SU-DHL-6 (cell line): Measurements from ENCODE around the gene FUOM.

Experiments used
- EZH2phosphoT487 ChIP-seq: fragments of 200-600 bp; sonication (generic), shearing (Covaris generic); conservative IDR thresholded peaks from 2 replicates; pipeline ENCODE4 v1.6.1; 2018; ENCODE audit warnings: mild to moderate bottlenecking, antibody characterized with exemption, low read length, moderate library complexity, mixed read lengths
- TF ChIP-seq, protein P1 (sequence below): fragments of 200-600 bp; sonication (generic); IDR thresholded peaks from one replicate; pipeline ENCODE4 v1.5.1; 2017; ENCODE audit warnings: antibody characterized with exemption, mild to moderate bottlenecking, low read length, moderate library complexity; ENCODE audit not compliant: insufficient read depth, poor library complexity, severe bottlenecking

DNA sequence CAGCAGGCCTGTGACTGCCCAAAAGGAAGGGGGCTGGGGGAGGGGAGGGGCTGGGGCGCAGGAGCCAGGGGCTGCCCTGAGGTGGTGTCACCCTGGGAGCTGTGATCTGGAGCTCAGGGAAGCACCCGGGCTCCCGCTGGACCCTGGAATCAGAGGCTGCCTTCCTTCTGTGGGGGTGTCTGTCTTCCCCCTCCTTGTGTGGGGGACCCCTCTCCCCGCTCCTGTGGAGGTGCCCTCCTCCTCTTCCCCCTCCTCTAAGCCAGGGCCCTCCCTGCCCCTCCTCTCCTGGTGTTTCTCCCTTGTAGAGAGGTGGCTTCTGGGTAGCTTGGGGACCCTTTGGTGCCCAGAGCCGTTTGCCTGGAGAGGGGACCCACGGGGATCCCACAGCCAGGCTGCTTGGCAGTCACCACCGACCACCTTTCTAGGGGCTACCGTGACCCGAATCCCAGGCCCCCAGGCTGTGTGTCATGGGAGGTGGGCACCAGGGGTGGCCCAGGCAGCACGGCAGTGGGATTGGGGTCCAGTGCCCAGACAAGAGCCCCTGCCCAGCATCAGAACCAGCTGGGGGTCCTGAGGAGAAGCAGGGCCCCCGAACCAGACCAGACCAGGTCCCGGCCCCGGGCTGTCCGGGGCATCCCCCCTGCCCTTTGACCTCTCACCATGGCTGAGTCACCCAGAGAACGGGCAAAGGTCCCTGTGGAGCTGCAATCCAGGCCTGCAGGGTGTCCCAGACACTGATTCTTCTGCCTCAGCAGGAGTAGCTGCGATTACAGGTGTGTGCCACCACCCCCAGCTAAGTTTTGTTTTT, 9.9 kb downstream of the FUOM start:
- TF ChIP-seq, protein P1, sequence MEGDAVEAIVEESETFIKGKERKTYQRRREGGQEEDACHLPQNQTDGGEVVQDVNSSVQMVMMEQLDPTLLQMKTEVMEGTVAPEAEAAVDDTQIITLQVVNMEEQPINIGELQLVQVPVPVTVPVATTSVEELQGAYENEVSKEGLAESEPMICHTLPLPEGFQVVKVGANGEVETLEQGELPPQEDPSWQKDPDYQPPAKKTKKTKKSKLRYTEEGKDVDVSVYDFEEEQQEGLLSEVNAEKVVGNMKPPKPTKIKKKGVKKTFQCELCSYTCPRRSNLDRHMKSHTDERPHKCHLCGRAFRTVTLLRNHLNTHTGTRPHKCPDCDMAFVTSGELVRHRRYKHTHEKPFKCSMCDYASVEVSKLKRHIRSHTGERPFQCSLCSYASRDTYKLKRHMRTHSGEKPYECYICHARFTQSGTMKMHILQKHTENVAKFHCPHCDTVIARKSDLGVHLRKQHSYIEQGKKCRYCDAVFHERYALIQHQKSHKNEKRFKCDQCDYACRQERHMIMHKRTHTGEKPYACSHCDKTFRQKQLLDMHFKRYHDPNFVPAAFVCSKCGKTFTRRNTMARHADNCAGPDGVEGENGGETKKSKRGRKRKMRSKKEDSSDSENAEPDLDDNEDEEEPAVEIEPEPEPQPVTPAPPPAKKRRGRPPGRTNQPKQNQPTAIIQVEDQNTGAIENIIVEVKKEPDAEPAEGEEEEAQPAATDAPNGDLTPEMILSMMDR = no peak
- TF ChIP-seq EZH2phosphoT487 = no peak
